HG02678 (cell line): Measurements from ENCODE around the gene CSMD2.

Source experiments
- ATAC-seq: cut with Tn5 transposase; IDR thresholded peaks from one replicate; pipeline ENCODE4 v1.9.1; 2021; ENCODE audit warnings: mild to moderate bottlenecking, moderate library complexity; ENCODE audit not compliant: unreplicated experiment

The CSMD2 gene

DNA sequence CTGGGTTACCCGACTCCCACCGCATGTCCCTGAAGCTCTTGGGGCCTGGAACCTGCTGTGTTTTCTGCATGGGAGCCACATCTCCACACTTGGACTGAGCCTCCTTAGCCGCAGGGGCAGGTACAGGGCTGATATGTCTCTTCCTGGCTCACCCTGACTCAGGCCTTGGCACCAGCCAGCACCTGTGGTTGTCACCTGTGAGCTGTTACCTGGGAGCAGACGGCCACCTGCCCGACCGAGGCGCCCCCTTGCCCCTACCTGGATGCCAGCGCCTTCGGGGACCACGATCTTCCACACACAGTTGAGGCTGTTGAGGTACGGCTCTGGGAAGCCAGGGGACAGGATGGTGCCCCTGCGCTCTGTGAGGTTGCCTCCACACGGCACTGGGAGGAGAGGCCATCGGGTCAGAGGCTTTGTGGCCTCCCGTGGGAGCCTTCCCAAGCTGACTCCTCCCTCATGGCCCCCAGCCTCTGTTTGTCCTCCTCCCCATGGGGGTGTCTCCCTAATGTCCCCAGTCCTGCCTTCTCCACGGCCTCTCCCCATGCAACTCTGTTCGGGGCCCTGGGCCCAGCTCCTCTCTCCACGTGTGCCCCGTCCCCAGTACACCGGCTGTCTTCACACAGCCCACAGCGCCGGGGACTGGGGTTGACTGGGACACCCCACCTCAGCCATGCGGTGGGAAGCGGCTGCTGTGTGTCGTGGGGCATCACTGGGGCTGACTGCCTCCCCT, 540.6 kb downstream of the CSMD2 start:
- no peak for ATAC-seq

DNA sequence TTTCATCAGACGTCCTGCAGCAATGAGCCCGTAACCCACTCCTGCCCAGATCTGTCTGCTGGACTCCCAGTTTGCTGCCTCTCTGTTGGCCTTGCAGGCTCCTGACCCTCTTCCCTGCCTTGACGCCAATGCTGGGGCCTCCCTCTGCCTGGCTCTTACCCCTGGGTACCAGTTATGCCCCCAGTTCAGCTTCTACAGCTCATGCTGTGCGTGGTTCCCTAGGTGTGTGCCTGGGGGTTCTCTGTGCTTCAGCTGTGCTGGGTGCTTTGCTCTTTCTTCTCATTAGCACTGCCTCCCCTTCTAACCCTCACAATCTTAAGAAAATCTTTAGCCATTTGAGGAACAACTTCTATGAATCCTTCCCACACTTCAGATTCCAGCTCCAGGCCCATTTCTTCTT, 541.2 kb downstream of the CSMD2 start:
- ATAC-seq, result no peak

DNA sequence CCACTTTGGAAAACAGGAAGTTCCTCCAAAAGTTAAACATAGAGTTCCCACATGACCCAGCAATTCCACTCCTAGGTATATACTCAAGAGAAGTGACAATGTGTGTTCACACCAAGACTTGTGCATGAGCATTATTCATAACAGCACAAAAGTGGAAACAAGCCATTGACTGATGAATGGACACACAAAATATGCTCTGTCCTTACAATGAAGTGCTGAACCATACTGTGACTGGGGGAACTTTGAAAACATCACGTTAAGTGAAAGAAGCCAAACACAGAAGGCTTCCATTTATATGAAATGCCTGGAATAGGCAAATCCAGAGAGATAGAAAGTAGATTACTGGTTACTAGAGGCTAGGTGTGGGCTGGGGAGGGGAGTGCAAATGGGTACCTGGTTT, 542.3 kb downstream of the CSMD2 start:
- ATAC-seq, result no peak

DNA sequence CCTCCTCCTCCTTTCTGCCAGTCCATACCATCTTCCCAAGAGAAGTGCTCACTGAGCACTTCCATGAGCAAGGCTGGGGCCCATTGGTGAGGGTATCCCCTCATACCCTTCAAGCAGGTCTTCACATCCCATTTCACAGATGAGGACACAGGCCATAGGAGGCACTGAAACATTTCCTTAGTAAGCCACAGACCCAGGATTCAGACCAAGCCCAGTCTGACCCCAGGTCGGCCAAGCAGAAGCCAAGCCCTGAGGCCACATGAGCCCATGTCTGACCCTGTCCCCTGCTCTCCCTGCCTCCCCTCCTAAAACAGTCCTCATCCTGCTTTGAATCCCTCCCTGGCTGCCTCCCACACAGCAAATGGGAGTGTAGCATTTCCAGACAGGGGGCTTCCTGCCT, 546.4 kb downstream of the CSMD2 start:
- no peak for ATAC-seq

DNA sequence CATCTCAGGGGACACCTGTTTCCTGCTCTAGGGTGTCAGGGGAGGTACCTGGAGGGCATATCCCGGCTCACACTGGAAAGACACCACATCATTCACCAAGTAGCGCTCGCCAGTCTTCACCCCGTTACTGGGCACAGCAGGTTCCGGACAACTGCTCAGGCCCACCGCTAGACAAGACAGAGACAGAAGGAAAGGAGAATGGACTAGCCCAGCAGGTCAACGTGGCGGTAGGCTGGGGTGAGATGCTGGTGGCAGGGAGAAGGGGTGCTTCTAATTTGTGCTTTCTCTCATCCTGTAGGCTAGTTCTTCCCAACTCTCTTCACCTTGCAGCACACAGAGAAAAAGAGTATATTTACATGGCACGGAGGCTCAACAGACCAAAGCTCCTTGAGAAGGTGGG, 547.6 kb downstream of the CSMD2 start:
- ATAC-seq, result no peak

DNA sequence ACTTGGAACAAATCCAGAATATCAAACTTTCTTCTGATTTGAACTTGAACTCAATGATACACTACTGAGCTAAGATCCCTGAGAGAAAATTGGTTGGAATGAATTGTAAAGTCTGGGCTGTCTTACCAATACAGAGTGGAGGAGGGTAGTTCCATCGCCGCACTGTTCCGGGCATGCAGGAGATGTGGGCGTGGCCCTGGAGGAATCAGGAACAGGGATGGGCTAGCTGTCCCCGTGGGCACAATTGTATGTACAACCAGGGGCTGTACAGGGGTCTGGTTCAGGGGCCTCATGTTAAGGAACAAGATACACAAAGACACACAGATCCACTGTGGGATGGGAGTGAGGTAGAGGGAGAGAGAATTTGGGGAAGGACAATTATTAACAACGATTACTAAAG, 548.2 kb downstream of the CSMD2 start:
- no peak for ATAC-seq

DNA sequence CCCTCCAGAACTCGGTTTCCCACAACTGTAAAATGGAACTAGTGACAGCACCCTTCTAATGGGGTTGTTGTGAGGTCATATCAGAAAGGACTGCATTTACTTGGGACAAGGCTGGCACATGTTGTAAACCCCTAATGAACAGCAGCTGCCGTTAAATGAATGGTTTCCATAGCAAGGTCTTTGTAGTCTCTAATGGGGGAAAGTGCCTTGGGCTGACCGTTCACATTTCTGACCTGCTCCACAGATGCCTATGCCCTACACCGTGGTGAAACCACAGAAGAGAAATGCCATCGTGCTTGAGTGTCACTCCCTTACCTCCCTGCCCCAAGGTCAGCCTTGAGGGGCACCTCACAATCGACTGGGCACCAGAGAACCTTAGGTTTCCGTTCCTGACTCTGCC, 549.5 kb downstream of the CSMD2 start:
- no peak for ATAC-seq

DNA sequence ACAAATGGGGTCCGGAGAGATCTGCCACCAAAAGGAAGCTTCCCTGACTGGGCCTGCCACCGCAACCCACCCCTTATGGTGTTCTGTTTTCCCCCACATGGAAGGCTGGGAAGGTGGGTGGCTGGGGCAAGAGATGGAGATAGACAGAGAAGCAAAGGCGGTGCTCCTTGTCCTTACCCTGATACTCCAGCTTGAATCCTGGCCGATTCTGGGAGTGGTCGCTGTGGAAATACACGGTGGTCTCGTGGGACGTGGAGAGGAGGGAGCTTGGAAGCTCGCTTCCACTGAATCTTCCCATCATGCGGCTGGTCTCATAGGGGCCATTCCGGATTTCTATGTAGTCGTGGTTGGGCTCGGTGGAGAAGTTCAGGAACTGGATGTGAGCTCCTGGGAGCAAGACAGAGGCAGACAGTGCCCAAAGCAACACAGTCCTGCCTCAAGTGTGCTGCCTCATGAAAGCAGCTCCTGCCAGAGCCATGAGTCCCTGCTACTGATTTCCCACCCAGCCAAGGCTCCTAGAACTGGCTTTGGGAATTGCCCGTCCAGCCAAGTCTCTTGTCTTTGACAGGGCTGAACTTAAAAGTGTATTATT, 554.1 kb downstream of the CSMD2 start:
- ATAC-seq, result no peak

DNA sequence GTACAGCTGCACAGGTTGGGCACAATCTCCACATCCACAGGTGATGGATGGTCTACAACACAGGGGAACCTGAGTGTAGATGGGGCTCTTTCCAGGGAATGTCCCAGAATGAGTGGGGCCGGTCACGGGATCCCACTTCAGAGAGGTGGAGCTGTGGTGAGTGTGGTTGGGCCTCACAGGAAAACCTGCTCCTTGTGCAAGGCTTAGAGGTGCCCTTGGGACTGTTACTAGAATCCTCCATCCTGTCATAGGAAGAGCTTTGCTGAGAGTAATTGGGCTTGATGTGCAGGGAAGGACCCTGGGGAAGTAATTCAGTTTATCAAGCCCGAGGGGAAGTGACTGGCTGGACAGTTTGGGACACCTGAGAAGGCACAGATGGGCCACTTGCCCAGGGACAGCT, 554.6 kb downstream of the CSMD2 start:
- ATAC-seq, result no peak

DNA sequence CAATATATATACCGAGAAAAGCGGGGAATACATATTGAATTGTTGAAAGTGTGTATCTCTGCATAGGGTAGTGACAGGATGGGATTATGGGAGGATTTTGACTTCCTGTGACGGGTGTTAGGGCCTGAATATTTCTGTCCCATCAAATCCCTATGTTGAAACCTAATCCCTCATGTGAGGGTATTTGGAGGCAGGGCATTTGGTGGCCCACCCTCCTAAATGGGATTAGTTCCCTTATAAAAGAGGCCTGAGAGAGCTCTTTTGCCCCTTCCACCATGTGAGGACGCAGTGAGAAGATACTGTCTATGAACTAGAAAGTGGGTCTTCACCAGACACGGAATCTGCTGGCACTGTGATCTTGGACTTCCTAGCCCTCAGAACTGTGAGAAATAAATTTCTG, 555.3 kb downstream of the CSMD2 start:
- ATAC-seq, result no peak

DNA sequence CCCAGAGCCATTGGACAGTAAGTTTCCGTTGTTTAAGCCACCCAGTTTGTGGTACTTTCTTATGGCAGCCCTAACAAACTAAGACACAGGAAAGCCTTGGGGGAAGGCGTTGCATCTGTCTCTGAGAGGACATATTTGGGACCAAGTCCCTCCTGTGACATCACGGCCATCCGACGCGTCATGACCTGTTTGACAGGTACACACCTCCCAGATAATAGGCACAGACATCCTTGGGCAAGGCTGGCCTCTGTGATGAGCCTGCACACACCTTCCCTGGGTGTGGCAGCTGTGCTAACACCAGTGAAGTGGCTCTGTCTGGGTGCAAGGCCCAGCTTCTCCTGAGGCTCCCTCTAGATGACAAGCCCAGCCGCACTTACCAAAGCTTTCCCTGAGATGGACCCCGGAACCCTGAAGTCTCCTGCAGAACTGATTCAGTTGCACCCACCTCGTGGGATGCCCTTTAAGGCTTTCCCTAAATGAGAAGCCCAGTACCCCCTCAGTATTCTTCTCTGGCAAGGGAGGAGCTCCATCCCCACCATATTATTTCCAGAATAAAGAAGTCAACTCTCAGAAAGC, 556.1 kb downstream of the CSMD2 start:
- ATAC-seq, result no peak

DNA sequence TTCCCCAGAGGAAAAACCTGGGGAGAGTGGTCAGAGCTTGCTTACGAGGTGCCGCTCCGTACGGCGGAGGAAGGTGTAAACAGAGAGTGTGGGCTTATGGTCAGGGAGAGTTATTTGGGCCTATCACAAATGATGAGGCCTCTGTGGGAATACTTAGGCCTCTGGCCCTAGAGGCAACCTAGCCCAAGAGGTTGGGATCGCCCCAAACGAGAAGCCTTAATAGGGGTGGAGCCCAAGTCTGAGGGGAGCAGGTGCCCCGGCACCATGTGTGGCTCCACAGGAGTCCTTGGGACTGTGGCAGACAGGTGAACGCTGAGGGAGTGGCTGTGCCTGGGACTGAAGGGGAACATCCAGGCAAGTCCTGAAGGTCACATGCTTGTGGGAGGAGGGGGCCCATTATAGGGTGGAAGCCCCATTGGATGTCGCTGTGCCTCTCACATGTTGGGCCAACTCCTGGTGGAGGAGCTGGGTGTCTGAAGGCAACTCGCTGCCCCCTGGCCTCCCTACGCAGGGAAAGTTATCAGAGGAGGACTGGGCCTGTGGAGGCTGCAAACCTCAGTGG, 557.5 kb downstream of the CSMD2 start:
- ATAC-seq, result no peak

DNA sequence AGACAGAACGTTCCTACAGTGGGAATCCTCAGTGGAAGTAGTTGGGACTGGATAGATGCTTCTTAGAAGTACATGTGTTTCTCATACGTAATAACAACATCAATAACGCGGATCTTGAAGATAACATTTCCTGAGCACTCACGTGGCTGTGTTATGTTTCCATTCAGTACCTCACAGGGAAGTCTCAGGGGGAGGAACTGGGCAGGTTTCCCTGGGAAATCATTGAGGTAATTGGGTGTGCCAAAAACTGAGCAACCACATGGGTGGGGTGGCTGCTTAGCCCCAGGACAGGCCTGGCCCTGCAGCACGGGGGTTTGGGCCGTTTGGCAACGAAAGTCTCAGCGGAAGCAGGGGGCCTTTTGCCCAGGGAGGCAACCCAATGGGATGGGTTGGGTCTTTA, 558.8 kb downstream of the CSMD2 start:
- ATAC-seq, result no peak

DNA sequence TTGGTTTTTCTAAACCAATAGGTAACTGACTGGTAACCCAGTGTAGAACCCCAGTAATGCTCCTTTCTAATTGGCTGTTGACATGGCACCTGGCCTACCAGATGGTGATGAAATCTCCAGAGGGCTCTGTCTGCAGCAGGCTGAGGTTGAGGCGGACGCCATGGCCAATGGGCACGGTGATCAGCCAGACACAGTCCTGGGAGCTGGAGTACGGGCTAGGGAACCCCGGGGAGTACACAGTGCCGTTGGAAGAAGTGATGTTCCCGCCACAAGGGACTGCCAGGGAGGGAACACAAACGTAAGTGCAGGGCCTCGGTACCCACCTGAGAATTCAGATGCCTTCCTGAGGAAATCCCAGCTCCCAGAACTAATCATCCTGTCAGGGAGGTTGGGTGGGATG, 562.8 kb downstream of the CSMD2 start:
- no peak for ATAC-seq

DNA sequence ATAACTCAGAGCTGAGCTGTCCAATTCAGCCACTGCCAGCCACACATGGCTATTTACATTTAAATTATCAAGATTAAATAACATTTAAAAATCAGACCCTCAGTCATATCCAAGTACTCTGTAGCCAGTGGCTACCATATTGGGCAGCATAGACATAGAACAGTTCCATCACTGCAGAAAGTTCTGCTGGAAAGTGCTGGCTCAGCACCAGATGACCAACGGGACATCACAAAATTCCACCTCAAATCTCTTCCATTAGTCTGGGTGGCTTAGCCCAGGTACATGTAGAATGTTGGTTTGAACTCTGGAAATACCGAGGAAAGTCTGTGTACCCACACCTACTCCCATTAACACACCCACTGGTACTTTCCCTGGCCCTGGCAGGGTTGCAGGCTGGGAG, 563.3 kb downstream of the CSMD2 start:
- no peak for ATAC-seq

DNA sequence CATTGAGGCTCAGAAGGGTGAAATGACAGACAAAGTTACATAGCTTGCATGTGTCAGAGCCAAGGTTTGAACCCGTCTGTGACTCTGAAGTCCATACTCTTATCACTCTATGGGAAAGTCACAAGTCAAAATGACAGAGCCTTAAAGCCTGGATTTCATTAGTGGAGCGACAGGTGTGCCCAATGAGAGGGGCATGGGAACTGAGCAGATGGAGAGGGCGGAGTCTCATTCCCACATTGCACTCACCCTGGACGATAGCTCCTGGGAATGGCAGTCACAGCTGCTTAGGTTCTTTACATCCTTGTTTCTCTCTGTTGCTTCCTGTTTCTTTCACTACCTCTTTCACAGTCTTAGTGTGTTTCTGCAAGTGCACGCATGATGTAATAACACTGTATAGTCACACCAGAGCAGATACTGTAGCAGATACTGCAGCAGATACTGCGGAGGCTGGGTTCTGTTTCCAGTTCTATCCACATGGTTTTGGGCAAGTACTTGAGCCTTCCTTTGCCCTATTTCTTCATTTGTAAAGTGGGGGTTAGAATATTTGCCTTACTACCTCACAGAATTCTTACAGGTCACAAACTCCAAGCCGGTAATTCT, 565.4 kb downstream of the CSMD2 start:
- ATAC-seq, result no peak

DNA sequence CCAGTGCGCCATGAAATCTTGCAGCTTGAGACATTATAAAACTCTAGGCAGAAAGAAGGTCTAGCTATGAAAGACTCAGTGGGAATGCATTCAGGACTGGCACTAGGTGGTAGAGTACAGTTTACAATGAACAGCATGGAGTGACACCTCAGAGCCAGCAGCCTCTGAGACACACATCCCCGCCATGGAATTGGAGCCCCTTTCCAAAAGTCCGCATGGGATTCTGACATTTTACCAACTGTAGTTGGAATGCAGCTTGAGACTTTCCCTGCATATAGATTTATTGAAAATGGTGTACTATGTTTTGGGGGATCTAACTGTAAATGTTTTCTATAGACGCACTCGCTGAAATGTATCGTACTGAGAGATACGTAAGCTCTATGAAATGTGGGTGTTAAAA, 576.3 kb downstream of the CSMD2 start:
- no peak for ATAC-seq

DNA sequence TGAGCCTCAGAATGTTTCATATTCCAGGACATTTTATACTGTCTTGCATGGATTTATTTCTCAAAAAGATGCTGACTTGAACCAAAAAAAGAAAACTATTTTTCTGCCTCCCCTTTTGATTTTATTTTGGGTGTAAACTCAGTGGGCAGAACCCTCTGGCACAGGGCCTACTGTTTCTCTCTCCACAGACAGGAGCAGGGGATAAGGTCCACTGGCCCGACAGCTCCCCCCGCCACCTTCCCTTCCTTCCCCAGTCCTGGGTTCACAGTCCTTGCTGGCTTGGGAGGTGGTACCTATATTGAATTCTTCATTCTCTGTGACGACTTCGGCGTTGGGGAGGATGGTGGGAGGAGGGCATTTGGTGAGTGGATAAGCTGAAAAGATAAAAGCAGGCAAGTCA, 578.2 kb downstream of the CSMD2 start:
- ATAC-seq, result no peak

DNA sequence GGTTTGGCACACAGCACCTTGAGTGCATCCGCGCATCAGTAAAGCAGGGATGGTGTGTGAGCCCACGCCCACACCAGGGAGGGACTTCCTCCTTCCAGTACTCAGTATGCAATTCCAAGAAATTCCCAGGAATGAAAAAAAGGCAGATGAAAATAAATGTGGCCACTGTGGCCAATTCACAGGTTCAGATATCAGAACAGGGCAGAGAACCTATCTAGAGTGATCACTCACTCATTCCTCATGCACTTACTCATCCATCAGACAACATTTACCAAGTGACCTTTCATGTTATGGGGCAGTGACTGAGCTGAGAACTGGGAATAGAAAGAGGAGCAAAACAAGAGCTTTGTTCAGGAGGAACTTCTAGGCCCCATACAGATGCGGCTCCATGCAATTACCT, 578.9 kb downstream of the CSMD2 start:
- ATAC-seq, result no peak

DNA sequence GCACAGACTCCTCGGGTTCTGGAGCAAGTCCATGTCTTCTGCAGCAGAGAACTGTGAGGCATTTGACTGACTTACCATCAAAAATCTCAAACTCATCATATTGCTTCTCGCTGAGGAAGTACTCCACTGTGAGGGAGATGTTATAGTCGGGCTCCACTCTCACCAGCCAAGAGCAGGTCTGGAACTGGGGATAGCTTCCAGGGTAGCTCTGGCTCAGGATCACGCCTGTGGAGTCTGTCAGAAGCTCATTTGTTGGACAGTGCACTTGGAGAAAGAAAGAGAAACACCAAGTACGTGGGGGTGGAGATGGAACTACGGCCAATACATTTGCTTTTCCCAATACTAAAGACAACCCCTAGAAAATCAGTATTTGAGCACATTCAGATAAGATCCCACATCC, 581.5 kb downstream of the CSMD2 start:
- ATAC-seq, result no peak

DNA sequence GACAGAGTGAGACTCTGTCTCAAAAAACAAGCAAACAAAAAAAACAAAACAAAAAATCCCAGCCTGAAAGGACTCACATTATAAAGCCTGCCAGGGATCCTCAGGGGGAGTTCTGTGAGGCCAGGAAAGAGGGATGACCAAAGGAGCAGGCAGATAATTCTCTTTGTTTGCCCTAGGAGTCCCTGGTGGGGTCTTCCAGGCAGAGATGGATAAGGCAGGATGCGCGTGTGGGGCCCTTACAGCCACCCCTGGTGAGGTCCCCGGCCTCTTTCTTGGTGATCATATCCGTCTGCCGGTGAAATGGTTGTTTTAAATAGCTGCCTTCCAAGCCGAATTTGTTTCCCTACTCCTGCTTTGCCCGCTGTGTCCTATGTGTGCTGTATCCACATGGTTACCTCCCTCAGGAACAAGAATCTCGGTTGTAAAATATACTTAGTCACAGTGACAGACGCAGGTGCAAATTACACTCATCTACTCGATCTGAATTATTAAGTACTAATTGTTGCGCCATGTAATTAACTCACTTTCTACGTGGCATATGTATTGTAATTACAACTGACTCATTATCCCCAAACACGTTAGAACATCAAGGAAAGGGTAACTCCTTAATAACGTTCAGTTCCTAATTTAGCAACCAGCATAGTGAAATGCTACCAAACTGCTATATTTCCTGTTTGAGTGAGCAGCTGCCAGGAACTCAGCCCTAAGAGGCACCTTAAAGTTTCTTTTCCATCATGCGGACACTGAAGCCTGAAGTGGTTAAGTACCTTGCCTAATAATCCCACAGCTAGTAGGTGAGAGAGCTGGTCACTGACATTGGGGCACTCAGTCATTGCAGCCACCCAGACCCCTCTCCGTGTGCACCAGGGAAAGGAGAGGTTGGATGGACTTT, 586.2 kb downstream of the CSMD2 start:
- ATAC-seq, result no peak
